Measurements from ENCODE around the gene SEC22C.

SEC22C gene

GRCh38 chr3:42525736-42526345 is 55.9 kb downstream of the SEC22C start:
- Histone ChIP-seq H2AFZ (ENCODE audit: low read depth, low read length) (no peak overlapping the region), H3K4me2 (ENCODE audit: low read length) (no peak overlapping the region), H3K4me3 (ENCODE audit: low read length) (no peak overlapping the region), H3K27me3 (ENCODE audit: low read depth, low read length) (peaks cover 9% of the 10 kb centered on the region), H3K9me3 (ENCODE audit: insufficient read depth, low read length) (no peaks in the 10 kb centered on the region), H3K36me3 (replicated peaks; ENCODE audit: low read depth, low read length) (no peaks in the 10 kb centered on the region), H3K9ac (ENCODE audit: low read length) (no peak overlapping the region), H3K79me2 (ENCODE audit: low read length) (no peaks in the 10 kb centered on the region), H3K27ac (ENCODE audit: low read length) (no peak overlapping the region), H3K4me1 (ENCODE audit: low read length) (no peaks in the 10 kb centered on the region), H4K20me1 (ENCODE audit: insufficient read depth, low read length) (no peaks in the 10 kb centered on the region)
- TF ChIP-seq EZH2phosphoT487 (IDR thresholded peaks at IDR 0.05; ENCODE audit: low read depth) = no peak
- no peak for TF ChIP-seq CTCF (IDR thresholded peaks at IDR 0.05; ENCODE audit: low read depth, low read length)

- Histone ChIP-seq H3K27me3 (ENCODE audit: low read depth, low read length) (peaks cover 7% of the 10 kb centered on the region), H3K9me3 (ENCODE audit: insufficient read depth, low read length) (no peaks in the 10 kb centered on the region), H3K4me2 (ENCODE audit: low read length) (no peak overlapping the region), H4K20me1 (ENCODE audit: insufficient read depth, low read length) (no peaks in the 10 kb centered on the region), H2AFZ (ENCODE audit: low read depth, low read length) (no peak overlapping the region), H3K36me3 (replicated peaks; ENCODE audit: low read depth, low read length) (no peaks in the 10 kb centered on the region), H3K9ac (ENCODE audit: low read length) (no peak overlapping the region), H3K4me3 (ENCODE audit: low read length) (no peak overlapping the region), H3K4me1 (ENCODE audit: low read length) (no peaks in the 10 kb centered on the region), H3K79me2 (ENCODE audit: low read length) (no peaks in the 10 kb centered on the region), H3K27ac (ENCODE audit: low read length) (no peak overlapping the region)
- TF ChIP-seq EZH2phosphoT487 (IDR thresholded peaks at IDR 0.05; ENCODE audit: low read depth) (no peak), CTCF (IDR thresholded peaks at IDR 0.05; ENCODE audit: low read depth, low read length) (no peak)
Measured at GRCh38 chr3:42525212-42525611, 56.6 kb downstream of the SEC22C start.

- no peaks in the 10 kb centered on the region for H4K20me1 ChIP-seq (ENCODE audit: insufficient read depth, low read length)
- H3K4me3 ChIP-seq (ENCODE audit: low read length) = no peak overlapping the region
- H3K4me1 ChIP-seq (ENCODE audit: low read length) = no peaks in the 10 kb centered on the region
- H3K27ac ChIP-seq (ENCODE audit: low read length) = no peak overlapping the region
- no peak for TF ChIP-seq CTCF (IDR thresholded peaks at IDR 0.05; ENCODE audit: low read depth, low read length)
- TF ChIP-seq EZH2phosphoT487 (IDR thresholded peaks at IDR 0.05; ENCODE audit: low read depth) = no peak
- H3K27me3 ChIP-seq (ENCODE audit: low read depth, low read length) = 0 out of 2 replicates have a peak, but pooled peaks cover 3% of the 10 kb centered on the region
- no peaks in the 10 kb centered on the region for H3K36me3 ChIP-seq (replicated peaks; ENCODE audit: low read depth, low read length)
- no peak overlapping the region for H3K9ac ChIP-seq (ENCODE audit: low read length)
- H2AFZ ChIP-seq (ENCODE audit: low read depth, low read length) = no peak overlapping the region
- no peaks in the 10 kb centered on the region for H3K9me3 ChIP-seq (ENCODE audit: insufficient read depth, low read length)
- H3K4me2 ChIP-seq (ENCODE audit: low read length) = no peak overlapping the region
- H3K79me2 ChIP-seq (ENCODE audit: low read length) = no peaks in the 10 kb centered on the region
Measured at GRCh38 chr3:42524751-42525150, 57.0 kb downstream of the SEC22C start.

GRCh38 chr3:42520906-42521305 is 60.9 kb downstream of the SEC22C start:
- H3K4me2 ChIP-seq (ENCODE audit: low read length) = no peak overlapping the region
- TF ChIP-seq EZH2phosphoT487 (IDR thresholded peaks at IDR 0.05; ENCODE audit: low read depth) (no peak), CTCF (IDR thresholded peaks at IDR 0.05; ENCODE audit: low read depth, low read length) (no peak)
- H3K27me3 ChIP-seq (ENCODE audit: low read depth, low read length) = no peaks in the 10 kb centered on the region
- H3K27ac ChIP-seq (ENCODE audit: low read length) = no peak overlapping the region
- no peaks in the 10 kb centered on the region for H3K79me2 ChIP-seq (ENCODE audit: low read length)
- H3K9ac ChIP-seq (ENCODE audit: low read length) = no peak overlapping the region
- H3K4me3 ChIP-seq (ENCODE audit: low read length) = no peak overlapping the region
- no peak overlapping the region for H2AFZ ChIP-seq (ENCODE audit: low read depth, low read length)
- no peaks in the 10 kb centered on the region for H3K4me1 ChIP-seq (ENCODE audit: low read length)
- H3K36me3 ChIP-seq (replicated peaks; ENCODE audit: low read depth, low read length) = no peaks in the 10 kb centered on the region
- no peaks in the 10 kb centered on the region for H3K9me3 ChIP-seq (ENCODE audit: insufficient read depth, low read length)
- H4K20me1 ChIP-seq (ENCODE audit: insufficient read depth, low read length) = no peaks in the 10 kb centered on the region
